DOHH2 (cell line): ENCODE data around the gene CDK5.

Experiments used
- CTCF ChIP-seq: fragments of 200-600 bp; sonication (generic); IDR thresholded peaks from one replicate; pipeline ENCODE4 v1.5.1; 2014; ENCODE audit warnings: antibody characterized with exemption, mild to moderate bottlenecking, low read depth, low read length; ENCODE audit not compliant: poor library complexity, severe bottlenecking
- EZH2phosphoT487 ChIP-seq: fragments of 200-600 bp; sonication (generic); IDR thresholded peaks from 2 replicates; pipeline ENCODE4 v1.6.1; 2017; ENCODE audit warnings: borderline replicate concordance, mild to moderate bottlenecking, antibody characterized with exemption, low read length, moderate library complexity, mixed read lengths

GRCh38 chr7:151028131-151028947, 29.4 kb downstream of the CDK5 start, which contains the start of gene ABCB8:
- peak; percentile 61 for TF ChIP-seq CTCF
- TF ChIP-seq EZH2phosphoT487, result no peak
